Stimulated activated CD8-positive, alpha-beta memory T cell treated with anti-CD3 and anti-CD28 coated beads, Interleukin-2, amount 100 ng/mL, for 1 hour (primary cell): Measurements from ENCODE around the gene FARSA.
"Not testable (repeated sequence)": the region's sequence is repeated elsewhere in the genome, so short reads cannot be mapped to it uniquely, and the experiment has no call there.

ENCODE experiments used
- DNase-seq, 2 donors: peaks; one replicate each; pipeline ENCODE4 v3.0.0-alpha.2; 2020; ENCODE audit warnings: low read depth in 2 of 2

Gene FARSA

DNA sequence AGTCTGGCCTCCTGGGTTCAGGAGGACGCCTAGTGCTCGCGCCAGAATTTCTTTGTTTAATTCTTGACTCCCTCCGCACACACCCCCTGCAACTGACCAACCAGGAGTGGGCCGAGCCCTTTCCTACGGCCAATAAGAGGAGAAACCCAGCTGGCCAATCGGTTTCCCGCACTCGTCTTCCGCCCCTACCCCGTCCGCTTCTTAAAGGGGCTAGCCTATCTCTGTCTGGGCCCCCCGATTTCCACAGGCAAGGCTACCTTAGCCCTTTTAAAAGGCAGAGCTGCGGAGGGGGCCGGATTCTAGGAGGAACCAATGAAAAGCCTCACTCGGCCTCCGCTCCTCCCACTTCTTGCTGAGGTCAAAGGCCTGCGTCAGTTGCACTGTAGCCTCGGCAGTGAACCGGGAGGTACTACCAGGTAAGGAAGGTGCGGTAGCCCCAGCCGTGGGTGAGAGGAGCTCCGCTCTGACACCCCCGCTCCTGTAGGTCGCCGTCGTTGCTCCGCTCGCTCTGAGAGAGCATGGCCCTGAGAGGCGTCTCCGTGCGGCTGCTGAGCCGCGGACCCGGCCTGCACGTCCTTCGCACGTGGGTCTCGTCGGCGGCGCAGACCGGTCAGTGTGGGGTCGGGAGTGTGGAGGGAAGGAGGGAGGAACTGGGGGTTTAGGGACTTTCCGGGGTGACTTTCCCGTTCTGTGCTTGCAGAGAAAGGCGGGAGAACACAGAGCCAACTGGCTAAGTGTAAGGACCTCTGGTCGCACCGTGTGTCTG is 42.5 kb downstream of the FARSA start, which contains the start of gene GCDH:
Gene GCDH, plus strand, starts transcription at position 374 of the 766 bp plus-strand sequence. Its CDS starts 145 bp downstream, at position 519.
- peak; percentile 86 to 92 for DNase-seq

GRCh38 chr19:12890299-12890786 is 43.2 kb downstream of the FARSA start:
- not testable (repeated sequence) for DNase-seq

DNA sequence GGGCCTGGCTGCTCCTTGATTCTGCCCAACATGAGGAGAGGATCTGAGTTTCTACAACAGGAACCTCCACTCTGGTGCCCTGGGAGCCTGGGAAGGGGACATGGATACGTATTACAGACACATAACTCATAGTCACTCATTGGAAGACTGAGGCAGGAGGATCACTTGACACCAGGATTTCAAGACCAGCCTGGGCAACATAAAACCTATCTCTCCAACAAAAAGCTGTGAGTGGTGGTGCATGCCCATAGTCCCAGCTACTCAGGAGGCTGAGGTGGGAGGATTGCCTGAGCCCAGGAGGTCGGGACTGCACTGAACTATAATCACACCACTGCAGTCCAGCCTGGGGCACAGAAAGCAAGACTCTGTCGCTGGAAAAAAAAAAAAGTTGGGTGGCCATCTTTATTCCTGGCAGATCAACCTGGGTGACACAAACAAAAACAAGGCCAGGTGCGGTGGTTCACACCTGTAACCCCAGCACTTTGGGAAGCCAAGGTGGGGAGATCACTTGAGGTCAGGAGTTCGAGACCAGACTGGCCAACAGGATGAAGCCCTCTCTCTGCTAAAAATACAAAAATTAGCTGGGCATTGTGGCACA is 45.4 kb downstream of the FARSA start:
- no peak for DNase-seq

- DNase-seq, result no peak
Observed at GRCh38 chr19:12886969-12887747, 46.4 kb downstream of the FARSA start, which contains the start of gene KLF1. TSS of gene KLF1 (minus strand) at chr19:12887201. CDS start at chr19:12887140, 61 bp downstream.

- no peak for DNase-seq
Observed at GRCh38 chr19:12886651-12886968, 46.9 kb downstream of the FARSA start.

GRCh38 chr19:12885749-12886650 is 47.5 kb downstream of the FARSA start:
- DNase-seq, result no peak

DNA sequence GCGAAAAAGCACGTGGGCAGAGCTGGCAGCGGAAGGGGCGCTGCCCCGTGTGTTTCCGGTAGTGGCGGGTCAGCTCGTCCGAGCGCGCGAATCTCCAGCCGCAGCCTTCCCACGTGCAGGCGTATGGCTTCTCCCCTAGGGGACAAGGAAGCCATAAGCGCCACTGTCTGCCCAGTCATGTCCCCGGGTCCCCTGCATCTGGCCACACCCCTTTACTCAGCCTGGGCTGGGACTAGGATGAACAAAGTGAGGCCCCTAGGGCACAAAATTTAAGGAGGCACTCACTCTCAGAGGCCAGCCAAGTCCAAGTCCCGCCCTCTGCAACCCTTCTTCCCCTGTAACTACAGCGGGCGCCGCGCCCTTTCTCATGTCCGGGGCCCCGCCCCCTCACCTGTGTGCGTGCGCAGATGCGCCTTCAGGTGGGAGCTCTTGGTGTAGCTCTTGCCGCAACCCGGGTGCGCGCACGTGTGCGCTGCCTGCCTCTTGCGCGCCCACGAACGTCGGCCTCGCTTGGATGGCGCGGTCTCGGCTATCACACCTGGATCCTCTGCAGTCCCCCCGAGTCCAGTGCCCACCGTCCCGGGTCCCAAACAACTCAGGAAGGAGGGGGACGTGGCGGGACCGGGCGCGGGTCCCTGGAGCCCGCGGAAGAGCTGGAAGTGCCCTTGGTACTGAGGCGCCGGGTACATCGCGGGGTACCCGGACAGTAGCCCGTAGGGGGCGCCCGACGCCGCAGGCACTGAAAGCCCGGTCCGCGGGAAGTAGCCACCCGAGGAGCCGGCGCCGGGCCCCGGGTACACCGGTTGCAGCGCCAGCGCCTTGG is 48.4 kb downstream of the FARSA start:
- peak; percentile 52 to 72 for DNase-seq

GRCh38 chr19:12884627-12884925 is 48.9 kb downstream of the FARSA start:
- DNase-seq, result no peak

DNA sequence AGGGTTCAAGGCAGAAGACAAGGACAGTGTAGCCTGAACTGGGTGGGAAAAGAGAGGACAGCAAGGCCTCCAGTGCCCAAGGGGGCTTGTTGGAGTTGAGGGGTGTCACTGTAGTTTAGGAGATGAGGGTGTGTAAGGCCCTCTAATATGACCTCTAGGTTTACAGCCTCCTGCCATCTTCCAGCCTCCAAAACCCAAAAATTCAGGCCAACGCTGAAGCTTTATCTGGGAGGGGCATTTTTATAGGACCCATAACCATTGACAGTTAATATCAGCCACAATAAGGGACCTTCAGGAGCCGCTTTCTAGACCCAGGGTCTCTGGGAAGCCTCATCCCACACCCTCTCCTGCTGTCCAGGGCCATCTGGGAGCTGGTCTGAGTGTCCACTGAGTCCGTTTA is 49.3 kb downstream of the FARSA start:
- DNase-seq, result no peak

DNA sequence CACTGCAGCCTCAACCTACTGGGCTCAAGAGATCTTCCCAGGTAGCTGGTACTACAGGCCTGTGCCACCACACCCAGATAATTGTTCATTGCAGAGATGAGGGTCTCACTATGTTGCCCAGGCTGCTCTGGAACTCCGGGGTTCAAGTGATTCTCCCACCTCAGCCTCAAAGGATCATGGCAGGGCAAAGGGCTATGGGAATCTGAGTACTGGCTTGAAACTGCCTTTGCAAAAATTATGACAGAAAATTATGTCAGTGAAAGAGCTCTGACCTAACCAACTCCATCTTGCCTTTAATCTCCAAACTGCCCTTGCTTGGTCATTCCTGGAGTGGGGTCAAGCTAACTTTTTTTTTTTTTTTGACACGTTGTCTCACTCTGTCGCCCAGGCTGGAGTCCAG is 50.9 kb downstream of the FARSA start:
- no peak for DNase-seq

DNA sequence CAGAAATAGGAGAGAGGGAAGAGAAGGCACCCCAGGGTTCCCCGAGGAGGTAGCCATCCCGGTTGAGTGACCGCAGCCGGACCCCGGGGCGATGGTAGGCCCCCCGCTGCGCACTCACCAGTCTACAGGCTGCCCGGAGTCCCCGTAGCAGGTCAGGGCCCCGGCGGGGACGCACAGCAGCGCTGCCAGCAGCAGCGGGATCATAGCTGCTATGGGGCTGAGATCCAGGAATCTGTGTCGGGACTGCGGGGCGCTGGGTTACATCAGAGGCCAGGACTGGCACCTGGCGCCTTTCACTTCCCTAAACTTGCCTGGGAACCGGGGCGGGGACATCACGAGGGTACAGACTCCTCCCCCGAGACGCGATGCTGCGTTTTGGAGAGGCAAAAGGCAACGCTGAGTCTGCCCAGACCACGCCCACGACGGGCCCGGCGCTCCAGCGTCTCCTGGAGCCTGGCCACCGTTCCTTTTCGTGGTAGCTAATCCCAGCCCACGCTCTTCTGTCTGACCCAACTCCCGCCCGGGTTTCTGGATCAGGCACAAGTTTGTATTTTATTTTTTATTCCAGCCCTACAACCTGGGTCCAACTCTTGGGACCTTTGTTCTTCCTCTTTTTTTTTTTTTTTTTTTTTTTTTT is 52.2 kb downstream of the FARSA start, which contains the start of gene DNASE2:
Gene DNASE2, minus strand, starts transcription at position 278 of the 637 bp plus-strand sequence. Its CDS starts 74 bp downstream, at position 204.
- DNase-seq, result peak; percentile 67 to 79

DNA sequence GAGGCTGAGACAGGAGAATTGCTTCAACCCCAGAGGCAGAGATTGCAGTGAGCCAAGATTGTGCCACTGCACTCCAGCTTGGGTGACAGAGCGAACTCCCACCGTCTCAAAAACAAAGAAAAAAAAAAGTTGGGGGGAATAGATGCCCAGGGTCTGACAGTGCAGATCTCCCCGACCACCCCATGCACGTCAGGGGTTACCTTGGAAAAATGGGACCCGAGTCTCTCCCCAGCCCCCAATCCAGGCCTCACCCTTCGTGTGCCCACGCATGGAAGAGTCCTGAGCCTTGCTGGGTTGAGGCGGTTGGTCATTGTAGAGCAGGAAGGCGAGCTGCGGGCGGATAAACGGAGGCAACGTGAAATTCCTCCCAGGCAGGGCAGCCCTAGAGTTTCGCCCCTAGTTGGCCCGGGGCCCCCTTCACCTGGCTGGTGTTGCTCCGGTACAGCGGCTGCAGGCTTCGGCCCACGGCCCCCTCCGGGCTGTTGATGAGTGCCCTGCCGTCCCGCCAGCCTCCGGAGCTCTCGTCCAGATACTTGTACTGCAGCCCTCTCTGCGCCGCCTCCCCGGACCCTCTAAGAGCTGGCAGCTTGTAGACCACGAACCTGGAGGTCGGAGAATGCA is 52.9 kb downstream of the FARSA start:
- no peak for DNase-seq

GRCh38 chr19:12875086-12875485 is 58.4 kb downstream of the FARSA start:
- DNase-seq, result no peak

DNA sequence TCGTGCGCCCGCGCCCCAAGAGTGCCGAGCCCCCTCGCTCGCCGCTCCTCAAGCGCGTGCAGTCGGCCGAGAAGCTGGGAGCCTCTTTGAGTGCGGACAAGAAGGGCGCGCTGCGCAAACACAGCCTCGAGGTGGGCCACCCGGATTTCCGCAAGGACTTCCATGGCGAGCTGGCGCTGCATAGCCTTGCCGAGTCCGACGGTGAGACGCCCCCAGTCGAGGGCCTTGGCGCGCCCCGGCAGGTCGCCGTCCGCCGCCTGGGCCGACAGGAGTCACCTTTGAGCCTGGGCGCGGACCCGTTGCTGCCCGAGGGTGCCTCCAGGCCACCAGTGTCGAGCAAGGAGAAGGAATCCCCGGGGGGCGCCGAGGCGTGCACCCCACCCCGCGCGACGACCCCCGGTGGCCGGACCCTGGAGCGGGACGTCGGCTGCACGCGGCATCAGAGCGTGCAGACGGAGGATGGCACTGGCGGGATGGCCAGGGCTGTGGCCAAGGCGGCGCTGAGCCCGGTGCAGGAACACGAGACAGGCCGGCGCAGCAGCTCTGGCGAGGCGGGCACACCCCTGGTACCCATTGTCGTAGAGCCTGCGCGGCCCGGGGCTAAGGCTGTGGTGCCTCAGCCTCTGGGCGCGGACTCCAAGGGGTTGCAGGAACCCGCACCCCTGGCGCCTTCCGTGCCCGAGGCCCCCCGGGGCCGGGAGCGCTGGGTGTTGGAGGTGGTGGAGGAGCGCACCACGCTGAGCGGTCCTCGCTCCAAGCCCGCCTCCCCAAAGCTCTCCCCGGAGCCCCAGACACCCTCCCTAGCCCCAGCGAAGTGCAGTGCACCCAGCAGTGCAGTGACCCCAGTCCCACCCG is 59.4 kb downstream of the FARSA start:
- DNase-seq, result no peak

DNA sequence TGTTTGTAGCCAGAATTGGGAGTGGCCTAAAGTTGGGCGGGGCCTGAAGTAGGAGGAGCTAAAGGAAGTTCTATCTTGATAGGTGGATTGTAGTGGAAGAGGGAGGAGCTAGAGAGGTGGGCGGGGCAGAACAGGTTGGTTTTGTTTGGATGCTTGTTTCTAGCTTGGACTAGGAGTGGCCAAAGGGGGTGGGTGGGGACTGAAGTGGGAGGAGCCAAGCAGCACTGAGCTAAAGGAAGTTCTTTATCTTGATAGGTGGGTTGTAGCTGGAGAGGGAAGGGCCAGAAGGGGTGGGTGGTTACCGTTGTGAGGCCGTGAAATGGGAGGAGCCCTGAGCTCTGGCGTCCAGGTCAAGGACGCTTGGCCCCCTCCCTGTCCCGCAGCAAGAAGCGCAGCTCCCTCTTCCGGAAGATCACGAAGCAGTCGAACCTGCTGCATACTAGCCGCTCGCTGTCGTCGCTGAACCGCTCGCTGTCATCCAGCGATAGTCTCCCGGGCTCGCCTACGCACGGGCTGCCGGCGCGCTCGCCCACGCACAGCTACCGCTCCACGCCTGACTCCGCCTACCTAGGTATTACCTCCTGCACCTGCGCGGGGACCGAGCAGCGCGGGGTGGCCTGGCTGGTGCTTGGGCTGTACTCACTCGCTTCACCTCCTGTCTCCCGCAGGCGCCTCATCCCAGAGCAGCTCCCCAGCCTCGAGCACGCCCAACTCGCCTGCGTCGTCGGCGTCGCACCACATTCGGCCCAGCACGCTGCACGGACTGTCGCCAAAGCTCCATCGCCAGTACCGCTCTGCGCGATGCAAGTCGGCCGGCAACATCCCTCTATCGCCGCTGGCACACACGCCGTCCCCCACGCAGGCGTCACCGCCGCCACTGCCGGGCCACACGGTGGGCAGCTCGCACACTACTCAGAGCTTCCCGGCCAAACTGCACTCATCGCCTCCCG is 60.3 kb downstream of the FARSA start:
- DNase-seq, result no peak
